ENCODE measurements around the gene LCN12. TPM values are rescaled to one million over a fixed set of nuclear protein-coding genes. Genes with fewer than 3 reads are reported as not detected.

LCN12 gene
- total RNA-seq, 1 donor from 2014 or later: 1.2 TPM

DNA sequence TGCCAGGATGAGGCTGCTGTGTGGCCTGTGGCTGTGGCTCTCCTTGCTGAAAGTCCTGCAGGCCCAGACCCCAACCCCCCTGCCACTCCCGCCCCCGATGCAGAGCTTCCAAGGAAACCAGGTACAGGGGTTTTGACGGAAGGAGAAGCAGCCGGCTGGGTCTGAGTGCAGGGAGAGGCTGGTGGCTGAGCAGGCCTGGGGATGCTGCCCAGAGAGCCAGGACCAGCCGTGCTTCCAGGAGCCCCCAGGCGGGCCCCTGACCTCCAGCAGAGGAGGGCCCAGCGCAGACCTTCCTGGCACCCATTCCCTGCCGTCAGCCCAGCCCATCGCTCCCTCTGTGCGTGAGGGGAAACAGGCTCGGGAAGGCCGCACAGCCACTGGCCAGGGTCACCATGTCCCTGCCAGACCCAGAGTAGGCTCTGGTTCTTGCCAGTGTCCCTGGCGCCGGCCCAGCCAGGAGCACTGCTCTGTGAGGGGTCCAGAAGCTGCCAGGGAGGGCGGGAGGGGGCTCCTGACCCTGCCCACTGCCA is 313 bp downstream of the LCN12 start:
- H3K4me3 ChIP-seq (ENCODE audit: low read depth, low read length): no peak overlapping the region
- no peak for DNase-seq (ENCODE audit: low read depth)
- TF ChIP-seq CTCF (conservative IDR thresholded peaks at IDR 0.05; ENCODE audit: low read depth, low read length): no peak

GRCh38 chr9:136952876-136953770 is 1.1 kb downstream of the LCN12 start:
- no peak for TF ChIP-seq CTCF (conservative IDR thresholded peaks at IDR 0.05; ENCODE audit: low read depth, low read length)
- no peak overlapping the region for H3K4me3 ChIP-seq (ENCODE audit: low read depth, low read length)
- no peak for DNase-seq (ENCODE audit: low read depth)

GRCh38 chr9:136953771-136954269 is 1.7 kb downstream of the LCN12 start:
- DNase-seq (ENCODE audit: low read depth): no peak
- TF ChIP-seq CTCF (conservative IDR thresholded peaks at IDR 0.05; ENCODE audit: low read depth, low read length): no peak
- no peak overlapping the region for H3K4me3 ChIP-seq (ENCODE audit: low read depth, low read length)

GRCh38 chr9:136954270-136955083 is 2.4 kb downstream of the LCN12 start:
- TF ChIP-seq CTCF (conservative IDR thresholded peaks at IDR 0.05; ENCODE audit: low read depth, low read length): no peak
- DNase-seq (ENCODE audit: low read depth): no peak
- no peak overlapping the region for H3K4me3 ChIP-seq (ENCODE audit: low read depth, low read length)

GRCh38 chr9:136955202-136955942 is 3.3 kb downstream of the LCN12 start:
- no peak overlapping the region for H3K4me3 ChIP-seq (ENCODE audit: low read depth, low read length)
- no peak for TF ChIP-seq CTCF (conservative IDR thresholded peaks at IDR 0.05; ENCODE audit: low read depth, low read length)
- DNase-seq (ENCODE audit: low read depth): no peak

DNA sequence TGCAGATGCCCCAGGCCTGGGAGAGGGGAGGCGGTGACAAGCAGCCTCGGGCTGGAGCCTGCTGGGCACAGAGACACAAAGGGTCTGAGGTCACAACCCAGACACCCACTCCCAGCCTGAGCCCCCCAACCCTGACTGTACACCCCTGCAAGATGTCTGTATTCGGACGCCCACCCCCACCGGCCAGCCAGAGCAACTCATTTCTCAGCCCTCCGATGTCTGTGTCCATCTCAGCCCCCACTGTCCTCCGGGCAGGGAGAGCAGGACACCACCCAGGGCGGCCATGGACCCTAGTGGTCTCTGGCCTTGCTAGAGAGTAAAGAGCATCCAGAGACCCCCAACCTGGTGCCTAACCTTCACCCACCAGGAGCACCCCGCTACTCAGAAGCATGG is 3.9 kb downstream of the LCN12 start:
- no peak for TF ChIP-seq CTCF (conservative IDR thresholded peaks at IDR 0.05; ENCODE audit: low read depth, low read length)
- no peak overlapping the region for H3K4me3 ChIP-seq (ENCODE audit: low read depth, low read length)
- DNase-seq (ENCODE audit: low read depth): no peak

Measured in epithelial cell of proximal tubule (primary cell).